ENCODE measurements around the gene ATAD3C. TPM values are rescaled to one million over a fixed set of nuclear protein-coding genes. Genes with fewer than 3 reads are reported as not detected.

ATAD3C gene
- total RNA-seq, 1 donor from 2014 or later: 2.9 TPM

DNA sequence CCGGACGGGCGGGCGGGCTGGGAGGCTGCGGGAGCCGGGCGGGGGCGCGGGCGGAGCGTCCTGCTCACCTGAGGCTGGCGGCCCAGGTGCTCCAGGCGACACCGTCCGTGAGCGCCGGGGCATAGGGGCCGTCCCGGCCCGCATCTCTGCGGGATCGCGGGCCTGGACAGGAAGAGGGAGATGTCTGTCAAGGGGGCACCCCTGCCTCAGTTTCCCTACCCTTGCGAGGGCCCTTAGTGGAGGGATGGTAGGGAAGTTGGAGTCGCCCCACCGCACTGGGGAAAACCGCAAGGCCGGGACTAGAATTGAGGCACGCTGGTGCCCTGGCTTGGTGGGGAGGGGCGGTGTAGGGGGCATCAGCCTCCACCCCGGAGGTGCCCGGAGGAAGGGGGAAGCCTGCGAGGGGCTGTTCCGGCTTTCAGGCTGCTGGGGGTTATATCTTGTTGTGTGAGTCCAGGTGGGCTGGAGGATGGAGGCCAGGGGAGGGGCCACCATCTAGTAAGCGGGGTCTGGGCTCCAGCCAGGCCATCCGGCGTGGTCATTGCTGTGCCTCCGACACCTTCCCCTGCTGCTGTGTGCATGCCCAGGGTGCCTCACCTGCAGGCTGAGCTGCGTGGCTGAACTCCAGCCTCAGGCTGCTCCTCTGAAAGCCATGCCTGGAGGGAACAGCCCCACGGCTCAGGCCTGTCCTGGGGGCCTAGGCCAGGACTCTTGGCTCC is 13.4 kb upstream of the ATAD3C start:
- peaks cover 4% of the 10 kb centered on the region for H3K36me3 Mint-ChIP-seq
- H3K4me3 Mint-ChIP-seq: peak overlapping the region; percentile 77
- H3K4me1 Mint-ChIP-seq: peaks cover 44% of the 10 kb centered on the region
- H3K27ac Mint-ChIP-seq: peak overlapping the region; percentile 69
- no peaks in the 10 kb centered on the region for H3K27me3 Mint-ChIP-seq (ENCODE audit: low read depth)
- H3K9me3 Mint-ChIP-seq: no peaks in the 10 kb centered on the region
- DNase-seq (ENCODE audit: low spot score in 2 of 2, unreplicated experiment in 2 of 2): no peak
- TF ChIP-seq, protein P1, sequence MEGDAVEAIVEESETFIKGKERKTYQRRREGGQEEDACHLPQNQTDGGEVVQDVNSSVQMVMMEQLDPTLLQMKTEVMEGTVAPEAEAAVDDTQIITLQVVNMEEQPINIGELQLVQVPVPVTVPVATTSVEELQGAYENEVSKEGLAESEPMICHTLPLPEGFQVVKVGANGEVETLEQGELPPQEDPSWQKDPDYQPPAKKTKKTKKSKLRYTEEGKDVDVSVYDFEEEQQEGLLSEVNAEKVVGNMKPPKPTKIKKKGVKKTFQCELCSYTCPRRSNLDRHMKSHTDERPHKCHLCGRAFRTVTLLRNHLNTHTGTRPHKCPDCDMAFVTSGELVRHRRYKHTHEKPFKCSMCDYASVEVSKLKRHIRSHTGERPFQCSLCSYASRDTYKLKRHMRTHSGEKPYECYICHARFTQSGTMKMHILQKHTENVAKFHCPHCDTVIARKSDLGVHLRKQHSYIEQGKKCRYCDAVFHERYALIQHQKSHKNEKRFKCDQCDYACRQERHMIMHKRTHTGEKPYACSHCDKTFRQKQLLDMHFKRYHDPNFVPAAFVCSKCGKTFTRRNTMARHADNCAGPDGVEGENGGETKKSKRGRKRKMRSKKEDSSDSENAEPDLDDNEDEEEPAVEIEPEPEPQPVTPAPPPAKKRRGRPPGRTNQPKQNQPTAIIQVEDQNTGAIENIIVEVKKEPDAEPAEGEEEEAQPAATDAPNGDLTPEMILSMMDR (IDR thresholded peaks at IDR 0.05; ENCODE audit: unreplicated experiment): no peak

DNA sequence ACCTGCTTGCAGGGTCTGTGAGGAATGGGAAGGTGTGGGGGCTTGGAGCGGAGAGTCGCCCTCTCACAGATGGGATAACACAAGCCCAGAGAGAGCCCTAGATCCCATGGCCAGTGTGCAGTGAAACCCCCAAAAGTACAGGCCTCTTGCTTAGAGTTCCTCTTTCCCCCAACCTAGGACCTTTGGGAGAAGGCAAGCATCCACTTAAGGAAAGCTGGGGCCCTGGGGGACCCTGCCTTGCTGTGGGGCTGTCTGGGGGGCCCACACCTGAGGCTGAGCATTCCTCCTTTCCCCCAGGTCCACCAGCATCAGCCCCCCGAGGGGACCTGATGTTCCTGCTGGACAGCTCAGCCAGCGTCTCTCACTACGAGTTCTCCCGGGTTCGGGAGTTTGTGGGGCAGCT is 12.9 kb upstream of the ATAD3C start:
- peak overlapping the region; percentile 69 for H3K27ac Mint-ChIP-seq
- H3K36me3 Mint-ChIP-seq: peaks cover 4% of the 10 kb centered on the region
- TF ChIP-seq, protein P1 (IDR thresholded peaks at IDR 0.05; ENCODE audit: unreplicated experiment): no peak
- peak overlapping the region; percentile 77 for H3K4me3 Mint-ChIP-seq
- peaks cover 40% of the 10 kb centered on the region for H3K4me1 Mint-ChIP-seq
- H3K27me3 Mint-ChIP-seq (ENCODE audit: low read depth): no peaks in the 10 kb centered on the region
- DNase-seq (ENCODE audit: low spot score in 2 of 2, unreplicated experiment in 2 of 2): no peak
- H3K9me3 Mint-ChIP-seq: no peaks in the 10 kb centered on the region

DNA sequence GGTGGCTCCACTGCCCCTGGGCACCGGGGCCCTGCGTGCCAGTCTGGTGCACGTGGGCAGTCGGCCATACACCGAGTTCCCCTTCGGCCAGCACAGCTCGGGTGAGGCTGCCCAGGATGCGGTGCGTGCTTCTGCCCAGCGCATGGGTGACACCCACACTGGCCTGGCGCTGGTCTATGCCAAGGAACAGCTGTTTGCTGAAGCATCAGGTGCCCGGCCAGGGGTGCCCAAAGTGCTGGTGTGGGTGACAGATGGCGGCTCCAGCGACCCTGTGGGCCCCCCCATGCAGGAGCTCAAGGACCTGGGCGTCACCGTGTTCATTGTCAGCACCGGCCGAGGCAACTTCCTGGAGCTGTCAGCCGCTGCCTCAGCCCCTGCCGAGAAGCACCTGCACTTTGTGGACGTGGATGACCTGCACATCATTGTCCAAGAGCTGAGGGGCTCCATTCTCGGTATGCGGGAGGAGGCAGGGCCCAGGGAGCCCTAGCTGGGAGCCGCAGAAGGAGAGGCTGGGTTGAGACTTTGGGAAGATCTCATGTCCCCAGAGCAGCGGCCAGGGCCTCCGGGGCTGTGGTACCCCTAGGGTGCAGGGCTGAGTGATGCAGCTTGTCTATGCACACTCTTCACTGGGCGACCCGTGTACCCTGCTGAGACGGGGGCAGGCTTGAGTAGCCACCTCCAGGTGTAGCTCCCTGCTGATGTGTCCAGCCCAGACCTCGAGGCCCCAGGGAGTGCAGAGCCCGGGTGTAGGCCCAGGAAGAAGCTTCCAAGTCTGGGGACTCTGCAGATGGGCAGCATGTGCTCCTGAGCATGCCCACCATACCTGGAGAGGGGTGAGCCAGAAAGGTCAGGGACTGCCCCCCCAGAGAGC is 12.2 kb upstream of the ATAD3C start:
- no peak for DNase-seq (ENCODE audit: low spot score in 2 of 2, unreplicated experiment in 2 of 2)
- Mint-ChIP-seq H3K4me3 (peak overlapping the region; percentile 77), H3K27me3 (ENCODE audit: low read depth) (no peaks in the 10 kb centered on the region), H3K9me3 (no peaks in the 10 kb centered on the region), H3K4me1 (peaks cover 38% of the 10 kb centered on the region), H3K36me3 (peaks cover 4% of the 10 kb centered on the region), H3K27ac (no peak overlapping the region)
- TF ChIP-seq, protein P1 (IDR thresholded peaks at IDR 0.05; ENCODE audit: unreplicated experiment): no peak

DNA sequence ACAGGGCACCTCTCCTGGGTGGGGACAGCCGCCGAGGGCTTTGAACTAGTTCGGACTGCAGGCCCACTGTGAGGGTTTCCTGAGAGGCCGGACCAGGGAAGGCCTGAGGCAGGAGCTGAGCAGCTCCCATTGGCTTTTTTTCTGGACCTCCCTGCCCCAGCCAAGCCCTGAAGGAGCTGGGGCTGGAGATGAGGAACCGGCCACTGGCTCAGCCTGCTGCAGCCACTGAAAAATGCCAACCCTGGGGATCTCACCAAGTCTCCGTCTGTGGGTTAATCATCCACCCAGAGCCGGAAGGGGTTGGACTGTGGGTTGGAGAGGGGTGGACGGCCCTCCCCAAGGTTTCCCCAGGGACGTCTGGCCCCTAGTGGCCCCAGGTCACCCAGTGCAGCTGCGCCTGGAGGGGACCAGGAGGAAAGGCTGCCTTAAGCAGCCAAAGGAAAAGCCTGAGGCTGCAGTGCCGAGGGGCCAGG is 11.5 kb upstream of the ATAD3C start:
- Mint-ChIP-seq H3K36me3 (peaks cover 4% of the 10 kb centered on the region), H3K4me3 (no peak overlapping the region), H3K27me3 (ENCODE audit: low read depth) (no peaks in the 10 kb centered on the region), H3K27ac (no peak overlapping the region), H3K9me3 (no peaks in the 10 kb centered on the region), H3K4me1 (peaks cover 33% of the 10 kb centered on the region)
- TF ChIP-seq, protein P1 (IDR thresholded peaks at IDR 0.05; ENCODE audit: unreplicated experiment): no peak
- no peak for DNase-seq (ENCODE audit: low spot score in 2 of 2, unreplicated experiment in 2 of 2)

DNA sequence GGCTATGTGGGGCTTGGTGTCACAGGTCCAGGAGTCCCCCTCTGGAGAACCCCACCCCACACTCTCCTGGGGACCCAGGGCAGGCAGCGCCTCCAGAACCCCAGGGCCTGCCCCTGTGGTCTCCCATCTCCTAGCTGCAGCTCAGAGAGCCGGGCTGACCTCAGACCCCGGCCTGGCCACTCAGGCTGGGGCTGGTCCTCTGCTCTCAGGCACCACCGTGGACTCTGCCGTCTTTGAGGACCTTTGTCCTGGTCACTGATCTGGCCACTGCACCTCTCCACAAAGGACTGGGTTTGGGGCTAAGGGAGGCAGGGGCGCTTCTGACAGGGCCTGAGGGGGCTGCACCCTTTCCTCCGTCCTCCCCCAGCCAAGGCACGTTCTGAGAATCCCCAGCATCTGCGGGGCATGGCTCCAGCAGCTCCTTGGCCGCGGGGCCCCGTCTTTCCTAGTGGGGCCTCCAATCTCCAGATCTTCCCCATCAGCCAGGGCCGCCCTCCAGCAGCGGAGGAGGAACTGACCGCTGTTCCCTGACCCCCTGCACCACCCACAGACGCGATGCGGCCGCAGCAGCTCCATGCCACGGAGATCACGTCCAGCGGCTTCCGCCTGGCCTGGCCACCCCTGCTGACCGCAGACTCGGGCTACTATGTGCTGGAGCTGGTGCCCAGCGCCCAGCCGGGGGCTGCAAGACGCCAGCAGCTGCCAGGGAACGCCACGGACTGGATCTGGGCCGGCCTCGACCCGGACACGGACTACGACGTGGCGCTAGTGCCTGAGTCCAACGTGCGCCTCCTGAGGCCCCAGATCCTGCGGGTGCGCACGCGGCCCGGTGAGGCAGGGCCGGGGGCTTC is 10.7 kb upstream of the ATAD3C start:
- TF ChIP-seq, protein P1 (IDR thresholded peaks at IDR 0.05; ENCODE audit: unreplicated experiment): no peak

More for the DNA sequence above, 10.7 kb upstream of the ATAD3C start:
- Mint-ChIP-seq H3K36me3 (peaks cover 4% of the 10 kb centered on the region), H3K27ac (no peak overlapping the region), H3K4me3 (no peak overlapping the region), H3K27me3 (ENCODE audit: low read depth) (no peaks in the 10 kb centered on the region), H3K9me3 (no peaks in the 10 kb centered on the region), H3K4me1 (peaks cover 28% of the 10 kb centered on the region)
- no peak for DNase-seq (ENCODE audit: low spot score in 2 of 2, unreplicated experiment in 2 of 2)
